AG04449 (cell line): ENCODE results near the gene CD4.

Experiments used
- CTCF ChIA-PET: fragments of 350-600 bp; formaldehyde crosslinking; extraction: SDS; loops from one replicate; lab custom pipeline; 2021; ENCODE audit warnings: antibody characterized with exemption; lab: Yijun Ruan, JAX
- POLR2A ChIA-PET: fragments of 400-600, 350-600 bp; formaldehyde crosslinking; extraction: SDS; loops from one replicate; lab custom pipeline; 2020; ENCODE audit warnings: antibody characterized with exemption, inconsistent platforms; lab: Yijun Ruan, JAX
- DNase-seq: peaks from one replicate; pipeline ENCODE4 v3.0.0-alpha.2; 2010; ENCODE audit warnings: low read depth, low spot score
- H3K4me3 ChIP-seq: 2 replicates; pipeline ENCODE4 v1.5.1; 2011; ENCODE audit warnings: low read depth, mild to moderate bottlenecking, control low read depth, low read length
- TF ChIP-seq, protein P1 (sequence below): IDR thresholded peaks from one replicate; pipeline ENCODE4 v1.5.1; 2011; ENCODE audit warnings: mild to moderate bottlenecking, moderate library complexity, low read length, control low read depth, inconsistent platforms; ENCODE audit not compliant: insufficient read depth; ENCODE audit errors: missing control alignments

CD4 gene

DNA sequence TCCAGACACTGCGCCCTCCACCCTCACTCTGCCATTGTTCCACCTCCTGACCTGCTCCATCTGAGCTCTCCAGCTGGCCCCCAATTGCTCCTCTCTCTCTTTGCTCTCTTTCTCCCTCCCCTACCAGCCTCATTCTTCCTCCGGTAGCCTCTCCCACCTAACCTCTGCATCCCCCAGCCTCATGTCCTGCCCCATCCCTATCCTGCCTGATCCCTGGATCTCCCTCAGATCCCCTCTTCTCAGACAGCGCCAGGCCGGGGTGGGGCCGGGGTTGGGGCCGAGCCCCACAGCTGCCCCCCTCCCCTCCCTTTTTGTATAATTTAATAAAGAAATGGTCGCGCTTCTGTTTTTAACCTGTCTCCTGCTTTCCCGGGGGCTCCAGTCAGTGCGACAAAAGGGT is 18.7 kb upstream of the CD4 start:
- H3K4me3 ChIP-seq, result no peak overlapping the region
- POLR2A ChIA-PET, result no interaction called here
- CTCF ChIA-PET, result interaction anchor here (0.8 to 8.7 kb wide), 8 partner anchors 8 to 151 kb away, joined by 3 to 222 read pairs (median 4); partner anchors contain the start of genes CD4 and MLF2
- no peak for DNase-seq
- TF ChIP-seq, protein P1, sequence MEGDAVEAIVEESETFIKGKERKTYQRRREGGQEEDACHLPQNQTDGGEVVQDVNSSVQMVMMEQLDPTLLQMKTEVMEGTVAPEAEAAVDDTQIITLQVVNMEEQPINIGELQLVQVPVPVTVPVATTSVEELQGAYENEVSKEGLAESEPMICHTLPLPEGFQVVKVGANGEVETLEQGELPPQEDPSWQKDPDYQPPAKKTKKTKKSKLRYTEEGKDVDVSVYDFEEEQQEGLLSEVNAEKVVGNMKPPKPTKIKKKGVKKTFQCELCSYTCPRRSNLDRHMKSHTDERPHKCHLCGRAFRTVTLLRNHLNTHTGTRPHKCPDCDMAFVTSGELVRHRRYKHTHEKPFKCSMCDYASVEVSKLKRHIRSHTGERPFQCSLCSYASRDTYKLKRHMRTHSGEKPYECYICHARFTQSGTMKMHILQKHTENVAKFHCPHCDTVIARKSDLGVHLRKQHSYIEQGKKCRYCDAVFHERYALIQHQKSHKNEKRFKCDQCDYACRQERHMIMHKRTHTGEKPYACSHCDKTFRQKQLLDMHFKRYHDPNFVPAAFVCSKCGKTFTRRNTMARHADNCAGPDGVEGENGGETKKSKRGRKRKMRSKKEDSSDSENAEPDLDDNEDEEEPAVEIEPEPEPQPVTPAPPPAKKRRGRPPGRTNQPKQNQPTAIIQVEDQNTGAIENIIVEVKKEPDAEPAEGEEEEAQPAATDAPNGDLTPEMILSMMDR, result no peak

DNA sequence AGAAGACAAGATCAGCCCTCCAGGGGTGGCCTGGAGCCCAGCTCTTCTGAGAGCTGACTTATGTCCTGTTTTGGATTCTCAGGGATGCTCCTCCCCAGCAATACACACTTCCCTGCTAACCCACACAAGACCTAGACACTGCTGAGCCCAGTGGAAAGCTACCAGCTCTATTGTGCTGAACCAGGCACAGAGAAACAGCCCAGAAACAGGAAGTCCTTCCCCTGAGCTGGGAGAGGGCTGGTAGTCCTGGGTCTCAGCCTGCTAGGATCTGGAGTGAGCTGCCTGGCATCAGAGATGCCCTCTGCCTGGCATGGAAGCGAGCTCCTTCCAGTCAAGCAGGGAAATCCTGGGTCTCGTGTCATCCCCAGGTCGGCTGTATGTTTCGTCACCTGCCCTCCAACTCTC is 18.2 kb upstream of the CD4 start:
- POLR2A ChIA-PET, result interaction anchor here (0.9 kb wide), 1 partner anchor 19 kb away, joined by 4 read pairs; no protein-coding TSS in a partner anchor

DNA sequence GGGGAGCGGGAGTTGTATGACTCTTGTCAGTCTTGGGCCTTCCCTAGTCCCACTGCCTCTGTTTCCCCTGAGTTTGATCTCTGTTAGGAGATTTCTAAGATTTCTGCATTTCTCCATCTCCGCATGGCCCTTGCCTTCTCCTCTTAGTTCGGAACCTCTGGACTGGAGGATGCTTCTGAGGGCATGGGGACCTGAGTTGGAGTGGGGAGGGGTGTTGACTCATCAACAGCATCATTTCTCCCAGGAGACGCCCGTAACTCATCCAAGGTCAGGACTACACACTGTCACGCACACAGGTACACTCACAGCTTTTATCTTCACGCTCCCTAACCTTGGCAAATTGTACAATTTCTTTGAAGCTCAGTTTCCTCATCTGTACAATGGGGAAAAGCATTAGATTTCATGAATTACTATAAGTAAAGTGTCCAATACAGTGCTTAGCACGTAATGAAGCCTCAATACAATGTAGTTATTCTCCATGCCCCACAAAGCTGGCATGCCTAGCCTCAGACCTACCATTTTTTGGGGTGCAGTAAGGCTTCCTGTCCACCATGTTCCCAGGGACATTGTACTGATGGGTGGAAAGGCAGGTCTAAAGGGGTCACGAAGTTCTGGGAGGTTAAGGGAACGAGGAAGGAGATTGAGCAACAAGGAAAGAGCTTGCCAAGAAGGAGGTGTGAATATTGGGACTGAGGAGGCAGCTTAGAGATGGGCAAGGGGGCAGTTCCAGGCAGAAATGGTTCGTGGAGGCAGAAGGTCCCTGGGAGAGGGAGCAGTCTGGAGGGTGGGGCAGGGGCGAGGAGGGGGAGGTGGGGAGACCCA is 17.6 kb upstream of the CD4 start:
- ChIA-PET POLR2A (interaction anchor here (0.9 to 1.7 kb wide), 3 partner anchors 19 to 82 kb away, joined by 3 to 5 read pairs (median 4); partner anchors contain the start of genes MLF2 and ZNF384), CTCF (interaction anchor here (0.7 to 8.7 kb wide), 10 partner anchors 7 to 152 kb away, joined by 3 to 222 read pairs (median 4); partner anchors contain the start of genes CD4, MLF2 and P3H3)
- DNase-seq, result no peak
- TF ChIP-seq, protein P1, result no peak
- H3K4me3 ChIP-seq, result no peak overlapping the region

More for the DNA sequence above, 18.2 kb upstream of the CD4 start:
- CTCF ChIA-PET, result interaction anchor here (0.7 to 8.7 kb wide), 10 partner anchors 8 to 151 kb away, joined by 3 to 222 read pairs (median 4); partner anchors contain the start of genes CD4, MLF2 and P3H3
- TF ChIP-seq, protein P1, result no peak
- no peak overlapping the region for H3K4me3 ChIP-seq
- no peak for DNase-seq

DNA sequence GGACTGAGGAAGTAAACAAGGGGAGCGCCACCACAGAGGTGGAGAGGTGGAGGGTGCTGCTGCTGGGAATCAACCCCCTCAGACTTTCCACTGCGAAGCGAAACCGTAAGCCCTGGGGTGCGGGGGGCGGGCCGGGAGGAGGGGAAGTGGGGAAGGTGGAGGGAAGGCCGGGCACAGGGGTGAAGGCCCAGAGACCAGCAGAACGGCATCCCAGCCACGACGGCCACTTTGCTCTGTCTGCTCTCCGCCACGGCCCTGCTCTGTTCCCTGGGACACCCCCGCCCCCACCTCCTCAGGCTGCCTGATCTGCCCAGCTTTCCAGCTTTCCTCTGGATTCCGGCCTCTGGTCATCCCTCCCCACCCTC is 17.0 kb upstream of the CD4 start, which contains the start of gene LAG3:
Gene LAG3 (plus strand): TSS at position 190 of the 365 bp plus-strand sequence. CDS start 333 bp downstream, outside the sequence.
- TF ChIP-seq, protein P1, result no peak
- DNase-seq, result no peak
- POLR2A ChIA-PET, result interaction anchor here (1.0 to 1.7 kb wide), 2 partner anchors 19 to 83 kb away, joined by 3 to 5 read pairs; partner anchors contain the start of genes MLF2 and ZNF384
- no peak within 1 kb of the TSS for H3K4me3 ChIP-seq
- CTCF ChIA-PET, result interaction anchor here (0.7 to 8.7 kb wide), 4 partner anchors 7 to 21 kb away, joined by 4 to 222 read pairs (median 70); partner anchors contain the start of gene MLF2

DNA sequence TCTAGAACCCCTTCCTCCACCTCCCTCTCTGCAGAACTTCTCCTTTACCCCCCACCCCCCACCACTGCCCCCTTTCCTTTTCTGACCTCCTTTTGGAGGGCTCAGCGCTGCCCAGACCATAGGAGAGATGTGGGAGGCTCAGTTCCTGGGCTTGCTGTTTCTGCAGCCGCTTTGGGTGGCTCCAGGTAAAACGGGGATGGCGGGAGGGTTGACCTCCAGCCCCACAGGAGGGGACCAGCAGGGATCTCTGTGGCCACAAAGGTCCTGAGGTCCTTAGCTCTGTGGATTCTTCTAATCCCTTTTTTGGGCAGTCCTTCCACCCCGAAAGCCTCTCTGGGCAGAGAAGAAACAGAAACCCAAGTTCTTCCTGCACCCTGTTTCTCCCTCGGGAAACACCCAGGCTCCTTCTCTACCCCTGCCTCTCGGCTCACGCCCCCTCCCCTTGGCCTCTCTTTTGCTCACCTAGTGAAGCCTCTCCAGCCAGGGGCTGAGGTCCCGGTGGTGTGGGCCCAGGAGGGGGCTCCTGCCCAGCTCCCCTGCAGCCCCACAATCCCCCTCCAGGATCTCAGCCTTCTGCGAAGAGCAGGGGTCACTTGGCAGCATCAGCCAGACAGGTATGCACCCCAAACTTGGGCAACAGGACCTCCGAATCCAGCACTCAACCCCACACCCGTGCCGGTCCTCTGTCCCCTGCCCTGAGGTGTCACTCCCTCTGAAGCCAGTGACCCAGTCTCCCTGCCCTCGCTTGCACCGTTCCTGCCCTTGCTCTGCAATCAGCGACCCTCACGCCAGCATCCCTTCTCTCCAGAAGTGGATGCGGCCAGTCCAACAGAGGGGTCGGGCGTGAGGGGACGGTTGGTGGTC is 16.4 kb upstream of the CD4 start:
- no peak for DNase-seq
- CTCF ChIA-PET, result interaction anchor here (1.5 to 12.1 kb wide), 3 partner anchors 14 to 22 kb away, joined by 5 to 272 read pairs (median 222); partner anchors contain the start of gene MLF2
- POLR2A ChIA-PET, result interaction anchor here (1.7 kb wide), 1 partner anchor 20 kb away, joined by 5 read pairs; the partner anchor contains the start of gene MLF2
- no peak overlapping the region for H3K4me3 ChIP-seq
- TF ChIP-seq, protein P1, result no peak
